Neural progenitor cell (in vitro differentiated cells): ENCODE results near the gene GANAB.

Source experiments
- CTCF ChIP-seq: fragments of 200-600 bp; sonication (generic); IDR thresholded peaks from 2 replicates; pipeline ENCODE4 v1.5.1; 2017; ENCODE audit warnings: antibody characterized with exemption, mild to moderate bottlenecking
- EZH2 ChIP-seq: fragments of 200-600 bp; sonication (generic); IDR thresholded peaks from 2 replicates; pipeline ENCODE4 v1.6.1; 2017; ENCODE audit warnings: antibody characterized with exemption, mild to moderate bottlenecking, moderate library complexity
- EZH2phosphoT487 ChIP-seq: fragments of 200-600 bp; sonication (generic); IDR thresholded peaks from 2 replicates; pipeline ENCODE4 v1.6.1; 2017; ENCODE audit warnings: antibody characterized with exemption

GRCh38 chr11:62649486-62649885, 3.1 kb upstream of the GANAB start:
- no peak for TF ChIP-seq EZH2phosphoT487
- no peak for TF ChIP-seq EZH2
- no peak for TF ChIP-seq CTCF
